ENCODE measurements around the gene C19orf33. TPM values are rescaled to one million over a fixed set of nuclear protein-coding genes. Genes with fewer than 3 reads are reported as not detected.
"Not testable (repeated sequence)": the region's sequence is repeated elsewhere in the genome, so short reads cannot be mapped to it uniquely, and the experiment has no call there.

Gene C19orf33
- total RNA-seq, result under 1 TPM in 1 of 2 donors, not detected in 1; 0.87 TPM

DNA sequence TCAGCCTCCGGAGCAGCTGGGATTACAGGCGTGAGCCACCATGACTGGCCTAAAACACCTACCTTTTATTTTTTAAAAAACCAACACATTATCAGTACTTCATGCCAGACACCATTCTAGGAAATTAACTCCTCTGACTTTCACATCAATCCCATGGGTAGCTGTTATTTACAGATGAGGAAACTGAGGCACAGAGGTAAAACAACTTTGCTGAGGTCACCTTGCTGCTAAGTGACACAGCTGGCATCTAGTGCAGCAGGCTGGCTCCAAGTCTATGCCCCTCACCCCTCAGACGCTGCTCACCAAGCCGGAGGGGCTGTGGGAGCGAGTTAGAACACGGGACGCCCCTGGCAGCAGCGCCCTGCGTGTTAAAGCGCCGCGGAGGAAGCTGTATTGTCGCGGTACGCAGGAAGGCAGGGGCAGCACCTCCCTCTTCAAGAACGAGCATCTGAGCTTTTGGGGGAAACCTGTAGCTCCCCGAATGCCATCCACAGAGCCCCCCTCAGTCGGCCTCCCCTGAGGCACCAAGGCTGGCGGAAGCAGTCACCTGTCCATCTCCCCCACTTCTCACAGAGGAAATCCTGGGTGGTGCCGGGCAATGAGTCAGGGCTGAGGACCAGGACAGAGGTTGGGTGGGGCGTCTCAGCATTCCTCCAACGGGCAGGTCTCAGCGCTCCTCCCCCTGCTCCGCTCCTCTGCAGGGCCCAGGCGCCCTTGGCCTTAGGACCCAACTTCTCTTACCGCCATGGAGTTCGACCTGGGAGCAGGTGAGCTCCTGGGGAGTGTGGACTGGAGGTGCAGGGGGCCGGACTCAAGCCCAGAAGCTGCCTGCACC is at the start of gene C19orf33:
Gene C19orf33 (plus strand): TSS at position 735 of the 835 bp plus-strand sequence. CDS start 11 bp downstream, at position 746.
- no peaks in the 10 kb centered on the region for H3K9me3 Mint-ChIP-seq

DNA sequence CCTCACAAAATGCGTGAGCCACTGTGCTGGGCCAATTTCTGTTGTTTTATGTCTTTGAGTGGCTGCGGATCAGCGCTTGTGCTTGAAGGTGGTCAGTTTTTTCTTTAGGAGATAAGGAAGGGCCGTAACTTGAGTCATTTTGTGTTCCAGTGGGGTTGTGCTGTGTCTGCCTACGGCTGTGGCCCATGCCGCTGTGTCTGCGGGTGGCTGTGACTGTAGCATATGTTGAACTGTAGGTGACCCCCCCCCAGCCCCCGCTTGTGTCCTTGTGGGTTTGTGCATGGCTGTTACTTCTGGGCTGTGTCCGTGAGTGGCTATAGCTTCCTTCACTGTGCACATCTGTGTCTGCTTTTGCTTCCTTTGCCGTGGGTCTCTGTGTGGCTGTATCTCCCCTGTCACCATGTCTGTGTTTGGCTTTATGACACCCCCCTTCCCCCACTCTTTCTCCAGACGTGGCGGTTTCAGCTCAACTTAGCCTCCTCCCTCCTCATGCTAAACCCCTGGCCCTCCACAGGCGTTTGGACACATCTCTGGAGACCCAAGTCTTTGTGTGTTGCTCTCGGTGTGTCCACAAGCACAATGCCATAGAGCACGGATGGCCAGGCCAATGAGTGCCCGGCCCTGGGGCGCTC is 48.6 kb upstream of the C19orf33 start:
- no peak for ATAC-seq (replicated peaks)
- Mint-ChIP-seq H3K4me1 (no peaks in the 10 kb centered on the region), H3K9me3 (no peaks in the 10 kb centered on the region), H3K4me3 (no peak overlapping the region), H3K27ac (no peak overlapping the region), H3K27me3 (peaks cover 25% of the 10 kb centered on the region), H3K36me3 (ENCODE audit: low read depth) (no peaks in the 10 kb centered on the region)

More for the DNA sequence above, at the start of gene C19orf33:
- ATAC-seq (replicated peaks), result no peak
- no peak within 1 kb of the TSS for H3K4me3 Mint-ChIP-seq
- no peaks in the 10 kb centered on the region for H3K4me1 Mint-ChIP-seq
- no peaks in the 10 kb centered on the region for H3K27me3 Mint-ChIP-seq
- peaks cover 18% of the 10 kb centered on the region for H3K36me3 Mint-ChIP-seq (ENCODE audit: low read depth)
- H3K27ac Mint-ChIP-seq, result no peak within 1 kb of the TSS

DNA sequence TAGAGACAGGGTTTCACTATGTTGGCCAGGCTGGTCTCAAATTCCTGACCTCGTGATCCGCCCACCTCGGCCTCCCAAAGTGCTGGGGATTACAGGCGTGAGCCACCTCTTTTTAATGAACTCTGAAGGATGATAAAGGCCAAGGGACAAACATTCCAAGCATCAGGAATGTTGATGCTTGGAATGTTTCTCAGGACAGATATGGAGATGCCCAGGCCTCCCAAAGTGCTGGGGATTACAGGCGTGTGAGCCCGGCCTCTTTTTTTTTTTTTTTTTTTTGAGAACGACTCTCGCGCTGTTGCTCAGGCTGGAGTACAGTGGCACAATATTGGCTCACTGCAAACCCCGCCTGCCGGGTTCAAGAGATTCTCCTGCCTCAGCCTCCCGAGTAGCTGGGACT is 42.1 kb upstream of the C19orf33 start:
- not testable (repeated sequence) for H3K9me3 Mint-ChIP-seq; H3K4me3 Mint-ChIP-seq; H3K36me3 Mint-ChIP-seq (ENCODE audit: low read depth); ATAC-seq (replicated peaks); H3K27me3 Mint-ChIP-seq; H3K27ac Mint-ChIP-seq
- peaks cover 22% of the 10 kb centered on the region for H3K4me1 Mint-ChIP-seq

DNA sequence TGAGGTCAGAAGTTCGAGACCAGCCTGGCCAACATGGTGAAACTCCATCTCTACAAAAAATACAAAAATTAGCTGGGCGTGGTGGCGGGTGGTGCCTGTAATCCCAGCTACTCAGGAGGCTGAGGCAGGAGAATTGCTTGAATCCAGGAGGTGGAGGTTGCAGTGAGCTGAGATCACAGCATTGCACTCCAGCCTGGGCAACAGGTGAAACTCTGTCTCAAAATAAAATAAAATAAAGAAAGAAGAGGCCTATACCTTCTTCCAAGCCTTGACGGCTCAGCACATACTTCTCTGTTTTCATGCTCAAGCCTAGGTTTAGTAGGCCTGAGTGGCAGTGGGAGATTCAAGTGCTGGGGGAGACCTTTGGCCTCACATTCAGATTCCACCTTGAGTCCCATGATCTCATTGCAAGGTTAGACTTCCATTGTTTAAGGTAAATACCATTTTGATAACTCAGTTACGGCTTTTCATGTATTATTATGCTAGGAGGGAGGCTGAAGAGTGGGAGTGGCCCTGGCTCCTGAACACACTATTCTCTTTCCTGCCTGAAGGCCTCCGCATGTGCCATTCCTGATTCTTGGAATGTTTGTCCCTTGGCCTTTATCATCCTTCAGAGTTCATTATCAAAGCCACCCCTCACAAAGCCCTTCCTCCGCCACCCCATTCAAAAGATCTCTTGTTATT is 41.3 kb upstream of the C19orf33 start:
- Mint-ChIP-seq H3K27ac (peak overlapping the region; percentile 96), H3K27me3 (peaks cover 7% of the 10 kb centered on the region), H3K4me1 (peaks cover 28% of the 10 kb centered on the region), H3K4me3 (peak overlapping the region; percentile 94), H3K9me3 (peaks cover 4% of the 10 kb centered on the region), H3K36me3 (ENCODE audit: low read depth) (peaks cover 5% of the 10 kb centered on the region)
- ATAC-seq (replicated peaks), result no peak

DNA sequence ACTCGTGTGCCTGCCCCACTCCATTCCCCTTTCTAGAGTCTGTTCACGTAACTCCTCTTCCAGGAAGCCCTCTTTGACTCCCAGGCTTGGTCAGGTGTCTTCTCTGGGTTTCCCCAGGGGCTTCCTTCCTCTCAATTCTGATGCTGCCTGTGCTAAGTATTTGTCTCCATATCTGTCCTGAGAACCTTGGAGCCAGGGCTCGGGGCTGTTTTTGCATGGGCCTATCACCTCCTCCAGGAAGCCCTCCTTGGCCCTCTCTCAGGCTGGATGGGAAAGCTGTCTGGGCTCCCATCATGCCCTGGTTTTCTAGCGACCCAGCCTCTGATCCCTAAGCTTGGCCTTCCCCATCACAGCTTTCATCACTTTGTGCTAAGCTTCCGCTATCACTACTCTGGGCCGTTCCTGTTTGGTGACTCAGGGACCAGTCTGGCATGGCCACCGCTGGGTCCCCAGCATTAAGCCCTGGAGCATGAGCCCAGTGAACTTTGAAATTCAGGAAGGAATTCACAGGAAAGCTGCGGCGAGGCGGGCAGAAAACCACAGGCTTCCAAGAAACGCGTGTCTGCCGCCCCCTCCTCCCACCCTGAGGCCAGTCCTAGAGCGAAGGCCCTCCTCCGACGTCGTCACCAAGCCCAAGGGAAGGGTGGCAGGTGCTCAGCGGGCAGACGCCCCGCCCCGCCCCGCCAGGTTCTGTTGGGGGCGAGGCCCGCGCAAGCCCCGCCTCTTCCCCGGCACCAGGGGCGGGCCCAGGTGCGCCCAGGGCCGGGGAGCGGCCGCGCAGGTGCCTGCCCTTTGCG is 40.2 kb upstream of the C19orf33 start:
- H3K36me3 Mint-ChIP-seq (ENCODE audit: low read depth), result peaks cover 5% of the 10 kb centered on the region
- peaks cover 4% of the 10 kb centered on the region for H3K9me3 Mint-ChIP-seq
- H3K27ac Mint-ChIP-seq, result peak overlapping the region; percentile 96
- peak; percentile 87 for ATAC-seq (replicated peaks)
- peaks cover 3% of the 10 kb centered on the region for H3K27me3 Mint-ChIP-seq
- peak overlapping the region; percentile 94 for H3K4me3 Mint-ChIP-seq
- peaks cover 33% of the 10 kb centered on the region for H3K4me1 Mint-ChIP-seq

DNA sequence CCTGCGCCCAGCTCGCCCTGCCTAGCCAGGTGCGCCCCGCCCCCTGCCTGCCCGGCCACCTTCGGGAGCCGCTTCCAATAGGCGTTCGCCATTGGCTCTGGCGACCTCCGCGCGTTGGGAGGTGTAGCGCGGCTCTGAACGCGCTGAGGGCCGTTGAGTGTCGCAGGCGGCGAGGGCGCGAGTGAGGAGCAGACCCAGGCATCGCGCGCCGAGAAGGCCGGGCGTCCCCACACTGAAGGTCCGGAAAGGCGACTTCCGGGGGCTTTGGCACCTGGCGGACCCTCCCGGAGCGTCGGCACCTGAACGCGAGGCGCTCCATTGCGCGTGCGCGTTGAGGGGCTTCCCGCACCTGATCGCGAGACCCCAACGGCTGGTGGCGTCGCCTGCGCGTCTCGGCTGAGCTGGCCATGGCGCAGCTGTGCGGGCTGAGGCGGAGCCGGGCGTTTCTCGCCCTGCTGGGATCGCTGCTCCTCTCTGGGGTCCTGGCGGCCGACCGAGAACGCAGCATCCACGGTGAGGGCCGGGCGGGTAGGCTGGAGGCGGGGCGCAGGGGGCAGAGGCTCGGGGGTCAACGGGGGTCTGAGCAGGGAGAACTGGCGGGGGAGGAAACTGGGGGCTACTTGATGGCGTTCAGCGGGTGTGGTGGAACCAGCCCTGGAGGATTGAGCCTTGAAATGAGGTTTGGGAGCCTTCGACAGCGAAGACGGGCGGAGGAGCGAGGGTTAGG is 39.4 kb upstream of the C19orf33 start, which contains the start of gene SPINT2:
Gene SPINT2 (plus strand): TSS at position 88 of the 727 bp plus-strand sequence. CDS start 320 bp downstream, at position 408.
- Mint-ChIP-seq H3K9me3 (peaks cover 4% of the 10 kb centered on the region), H3K36me3 (ENCODE audit: low read depth) (peaks cover 5% of the 10 kb centered on the region), H3K4me3 (peak within 1 kb of the TSS; percentile 94), H3K27me3 (no peaks in the 10 kb centered on the region), H3K27ac (peak within 1 kb of the TSS; percentile 96), H3K4me1 (peaks cover 33% of the 10 kb centered on the region)
- ATAC-seq (replicated peaks), result peak; percentile 51

DNA sequence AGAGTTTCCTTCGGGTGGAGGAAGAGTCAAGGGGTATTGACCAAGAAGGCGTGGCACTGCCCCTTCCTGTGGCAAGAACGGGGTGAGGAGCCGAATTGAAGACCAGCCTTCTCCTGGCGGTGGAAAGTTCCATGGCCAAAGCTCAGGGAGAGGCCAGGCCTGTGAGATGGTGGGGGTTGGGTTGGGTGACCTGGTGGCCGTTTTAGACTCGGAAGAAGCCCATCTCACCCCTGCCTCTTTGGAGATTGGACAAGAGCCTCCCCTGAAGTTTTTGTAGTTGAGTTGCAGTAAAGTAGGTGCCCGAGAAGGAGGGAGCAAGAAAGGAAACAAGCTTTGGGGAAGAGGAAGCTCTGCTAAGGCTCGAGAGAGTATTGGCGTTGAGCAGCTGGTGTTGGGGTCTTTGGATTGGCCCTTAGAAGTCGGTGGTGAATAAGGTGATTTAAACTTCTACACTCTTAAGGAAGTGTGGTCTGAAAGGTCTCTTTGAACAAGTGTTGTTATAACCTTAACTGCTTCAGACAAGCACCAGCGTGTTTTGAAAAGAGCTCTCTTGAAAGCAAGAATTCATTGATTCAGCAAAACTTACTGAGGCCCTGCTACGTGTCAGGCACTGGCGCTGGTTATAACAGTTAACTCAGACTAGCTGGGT is 38.7 kb upstream of the C19orf33 start:
- peaks cover 4% of the 10 kb centered on the region for H3K9me3 Mint-ChIP-seq
- no peaks in the 10 kb centered on the region for H3K27me3 Mint-ChIP-seq
- peaks cover 33% of the 10 kb centered on the region for H3K4me1 Mint-ChIP-seq
- H3K27ac Mint-ChIP-seq, result peak overlapping the region; percentile 91
- peak overlapping the region; percentile 94 for H3K4me3 Mint-ChIP-seq
- H3K36me3 Mint-ChIP-seq (ENCODE audit: low read depth), result peaks cover 5% of the 10 kb centered on the region
- no peak for ATAC-seq (replicated peaks)

DNA sequence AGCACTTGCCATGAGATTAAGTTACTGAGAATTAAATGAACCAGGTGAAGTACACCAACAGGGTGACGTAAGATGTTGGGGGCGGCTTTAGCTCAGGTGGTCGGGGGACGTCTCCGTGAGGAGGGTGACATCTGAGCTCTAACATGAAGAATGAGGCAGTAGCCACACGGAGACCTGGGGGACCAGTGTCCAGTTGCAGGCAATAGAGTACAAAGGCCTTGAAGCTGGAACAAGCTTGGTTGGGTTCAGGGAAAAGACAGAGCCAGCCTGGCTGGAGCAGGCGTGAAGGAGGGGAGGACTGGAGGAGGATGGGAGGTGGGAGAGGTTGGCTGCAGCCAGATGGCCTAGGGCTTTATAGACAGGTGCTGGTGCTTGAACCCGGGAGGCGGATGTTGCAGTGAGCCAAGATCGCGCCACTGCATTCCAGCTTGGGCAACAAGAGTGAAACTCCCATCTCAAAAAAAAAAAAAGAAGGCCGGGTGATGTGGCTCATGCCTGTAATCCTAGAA is 38.1 kb upstream of the C19orf33 start:
- no peak for ATAC-seq (replicated peaks)
- H3K27me3 Mint-ChIP-seq, result no peaks in the 10 kb centered on the region
- H3K27ac Mint-ChIP-seq, result peak overlapping the region; percentile 91
- peaks cover 5% of the 10 kb centered on the region for H3K36me3 Mint-ChIP-seq (ENCODE audit: low read depth)
- H3K4me1 Mint-ChIP-seq, result peaks cover 33% of the 10 kb centered on the region
- H3K9me3 Mint-ChIP-seq, result peaks cover 4% of the 10 kb centered on the region
- H3K4me3 Mint-ChIP-seq, result peak overlapping the region; percentile 94

DNA sequence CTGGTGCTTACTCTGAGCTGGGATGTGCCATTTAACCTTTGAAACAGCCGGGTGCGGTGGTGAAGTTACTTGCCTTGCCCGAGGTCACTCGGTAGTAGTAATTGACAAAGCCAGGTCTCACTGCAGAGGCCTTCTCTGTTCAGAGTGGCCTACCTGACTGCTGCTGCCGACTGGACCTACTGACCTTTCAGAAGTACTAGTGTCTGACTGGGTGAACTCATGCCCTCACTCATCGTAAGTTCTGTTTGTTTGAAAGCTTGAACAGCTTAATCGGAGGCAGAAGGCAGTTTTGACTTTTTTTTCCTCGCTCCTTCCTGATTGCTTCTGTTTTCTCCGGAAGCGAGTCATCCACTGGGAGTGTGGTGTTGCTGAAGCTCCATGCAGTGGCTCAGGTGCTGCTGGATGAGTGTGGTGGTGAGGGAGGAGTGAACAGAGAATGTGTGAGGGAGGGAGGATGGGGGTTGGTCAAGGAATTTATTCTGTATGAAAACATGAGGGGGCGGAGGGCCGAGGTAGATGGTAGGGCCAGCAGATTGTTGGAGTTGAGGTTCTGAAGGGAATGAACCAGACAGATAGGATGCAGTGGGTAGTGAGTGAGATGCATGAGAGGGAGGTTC is 37.0 kb upstream of the C19orf33 start:
- peaks cover 33% of the 10 kb centered on the region for H3K4me1 Mint-ChIP-seq
- H3K27ac Mint-ChIP-seq, result no peak overlapping the region
- ATAC-seq (replicated peaks), result no peak
- H3K27me3 Mint-ChIP-seq, result no peaks in the 10 kb centered on the region
- H3K4me3 Mint-ChIP-seq, result no peak overlapping the region
- H3K9me3 Mint-ChIP-seq, result peaks cover 4% of the 10 kb centered on the region
- peaks cover 5% of the 10 kb centered on the region for H3K36me3 Mint-ChIP-seq (ENCODE audit: low read depth)

DNA sequence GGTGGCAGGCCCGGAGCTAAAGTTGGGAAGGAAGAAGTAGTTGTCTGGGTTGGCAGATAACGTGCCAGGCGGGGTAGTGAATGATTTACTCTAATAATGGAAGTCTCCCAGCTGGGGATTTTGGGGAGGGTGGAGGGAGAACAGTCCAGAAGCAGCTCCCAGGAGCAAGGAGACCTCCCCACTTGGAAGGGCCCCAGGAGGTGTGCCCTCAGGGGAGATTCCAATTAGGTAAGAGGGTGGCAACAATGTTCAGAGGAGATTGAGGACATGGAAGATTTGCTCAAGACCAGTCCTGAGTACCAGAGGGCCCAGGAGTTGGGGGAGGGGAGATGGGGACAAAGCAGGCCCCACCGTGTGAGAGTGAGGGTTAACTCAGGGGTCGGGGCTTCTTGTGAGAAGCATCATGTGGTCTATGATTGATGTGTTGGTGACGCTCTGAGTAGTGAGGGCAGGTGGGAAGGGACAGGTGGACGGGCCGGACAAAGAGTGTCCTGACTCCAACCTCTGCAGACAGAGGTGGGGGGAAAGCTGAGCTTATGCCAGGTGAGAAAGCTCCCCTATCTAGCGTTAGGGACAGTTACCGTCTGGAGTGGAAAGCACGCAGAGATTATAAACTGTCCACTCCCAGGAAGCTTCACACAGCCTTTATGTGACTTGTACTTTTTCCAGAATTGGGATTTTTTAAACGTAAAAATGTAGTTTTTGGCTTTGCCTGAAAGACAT is 36.1 kb upstream of the C19orf33 start:
- Mint-ChIP-seq H3K4me1 (peaks cover 32% of the 10 kb centered on the region), H3K27me3 (no peaks in the 10 kb centered on the region), H3K27ac (no peak overlapping the region), H3K9me3 (peaks cover 4% of the 10 kb centered on the region), H3K36me3 (ENCODE audit: low read depth) (peaks cover 5% of the 10 kb centered on the region), H3K4me3 (no peak overlapping the region)
- ATAC-seq (replicated peaks), result no peak

DNA sequence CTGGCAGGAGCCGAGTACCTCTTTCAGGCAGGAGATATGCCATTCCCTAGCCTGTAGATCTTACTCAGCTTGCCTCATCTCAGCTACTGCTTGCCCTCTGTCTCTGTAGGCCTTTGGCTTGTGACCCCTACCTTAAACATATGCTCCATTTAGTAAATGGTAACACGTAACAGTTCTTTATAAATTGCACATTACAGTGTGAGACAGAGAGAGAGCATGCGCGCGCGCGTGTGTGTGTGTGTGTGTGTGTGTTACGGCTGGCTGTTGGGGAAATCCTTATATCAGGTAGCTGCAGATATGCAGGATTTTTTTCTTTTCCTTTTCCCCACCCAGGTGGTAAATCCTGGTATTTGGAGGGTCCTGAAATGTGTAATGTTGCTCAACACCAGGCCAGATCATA is 35.5 kb upstream of the C19orf33 start:
- Mint-ChIP-seq H3K27me3 (no peaks in the 10 kb centered on the region), H3K27ac (no peak overlapping the region), H3K4me3 (no peak overlapping the region), H3K9me3 (peaks cover 4% of the 10 kb centered on the region), H3K4me1 (peaks cover 30% of the 10 kb centered on the region), H3K36me3 (ENCODE audit: low read depth) (peaks cover 4% of the 10 kb centered on the region)
- ATAC-seq (replicated peaks), result no peak

DNA sequence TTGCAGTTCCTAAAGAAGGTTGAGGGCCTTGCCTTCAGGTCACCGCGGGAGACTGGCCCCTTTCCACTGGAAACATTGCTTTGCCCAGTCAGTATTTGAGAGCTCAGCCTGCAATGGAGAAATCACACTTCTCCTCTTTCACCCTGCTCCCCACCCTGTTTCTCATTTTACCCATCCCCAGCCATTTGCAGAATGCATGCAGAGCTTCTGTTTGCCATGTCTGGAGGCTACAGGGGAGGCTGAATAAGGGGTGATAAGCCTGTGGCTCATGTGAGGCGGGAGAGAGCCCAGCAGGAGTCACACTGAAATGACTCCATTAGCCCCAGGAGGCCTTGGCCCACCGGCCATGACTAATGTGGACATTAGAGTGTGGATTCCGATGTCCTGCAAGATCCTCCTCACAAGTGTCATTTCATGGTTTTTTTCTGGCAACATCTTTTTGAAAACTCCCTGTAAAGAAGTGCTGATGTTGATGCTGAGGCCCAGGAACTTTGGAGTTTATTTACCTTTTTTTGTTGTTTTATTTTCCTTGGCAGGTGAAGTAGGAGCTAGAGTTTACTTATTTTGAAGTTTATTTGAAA is 33.4 kb upstream of the C19orf33 start:
- Mint-ChIP-seq H3K36me3 (ENCODE audit: low read depth) (no peaks in the 10 kb centered on the region), H3K9me3 (no peaks in the 10 kb centered on the region), H3K27me3 (no peaks in the 10 kb centered on the region), H3K27ac (no peak overlapping the region), H3K4me1 (peaks cover 19% of the 10 kb centered on the region), H3K4me3 (no peak overlapping the region)
- no peak for ATAC-seq (replicated peaks)
